HG03175 (cell line): ENCODE results near the gene FAM181A.
A peak's percentile ranks its signal among the peaks of the same experiment; 100 is the strongest.

Experiments used
- ATAC-seq: cut with Tn5 transposase; IDR thresholded peaks from one replicate; pipeline ENCODE4 v1.9.1; 2021; ENCODE audit warnings: mild to moderate bottlenecking, moderate library complexity; ENCODE audit not compliant: unreplicated experiment

The FAM181A gene

DNA sequence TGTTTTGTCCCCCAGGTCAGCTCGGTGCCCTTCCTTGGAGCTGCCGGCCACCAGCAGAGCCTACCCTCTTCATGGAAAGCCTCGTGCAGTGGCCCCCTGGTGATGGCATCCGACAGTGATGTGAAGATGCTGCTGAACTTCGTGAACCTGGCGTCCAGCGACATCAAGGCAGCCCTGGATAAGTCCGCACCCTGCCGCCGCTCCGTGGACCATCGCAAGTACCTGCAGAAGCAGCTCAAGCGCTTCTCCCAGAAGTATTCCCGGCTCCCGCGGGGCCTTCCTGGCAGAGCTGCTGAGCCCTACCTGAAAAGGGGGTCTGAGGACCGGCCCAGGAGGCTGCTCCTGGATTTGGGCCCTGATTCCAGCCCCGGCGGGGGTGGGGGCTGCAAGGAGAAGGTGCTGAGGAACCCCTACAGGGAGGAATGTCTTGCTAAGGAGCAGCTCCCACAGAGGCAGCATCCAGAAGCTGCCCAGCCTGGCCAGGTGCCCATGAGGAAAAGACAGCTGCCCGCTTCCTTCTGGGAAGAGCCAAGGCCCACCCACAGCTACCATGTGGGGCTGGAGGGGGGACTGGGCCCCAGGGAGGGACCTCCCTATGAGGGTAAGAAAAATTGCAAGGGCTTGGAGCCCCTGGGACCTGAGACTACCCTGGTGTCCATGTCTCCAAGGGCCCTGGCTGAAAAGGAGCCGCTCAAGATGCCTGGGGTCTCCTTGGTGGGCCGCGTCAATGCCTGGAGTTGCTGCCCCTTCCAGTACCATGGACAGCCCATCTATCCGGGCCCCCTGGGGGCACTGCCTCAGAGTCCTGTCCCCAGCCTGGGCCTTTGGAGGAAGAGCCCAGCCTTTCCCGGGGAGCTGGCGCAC is 1.3 kb downstream of the FAM181A start:
- ATAC-seq, result no peak

GRCh38 chr14:93929048-93929535 is 1.9 kb downstream of the FAM181A start:
- no peak for ATAC-seq

DNA sequence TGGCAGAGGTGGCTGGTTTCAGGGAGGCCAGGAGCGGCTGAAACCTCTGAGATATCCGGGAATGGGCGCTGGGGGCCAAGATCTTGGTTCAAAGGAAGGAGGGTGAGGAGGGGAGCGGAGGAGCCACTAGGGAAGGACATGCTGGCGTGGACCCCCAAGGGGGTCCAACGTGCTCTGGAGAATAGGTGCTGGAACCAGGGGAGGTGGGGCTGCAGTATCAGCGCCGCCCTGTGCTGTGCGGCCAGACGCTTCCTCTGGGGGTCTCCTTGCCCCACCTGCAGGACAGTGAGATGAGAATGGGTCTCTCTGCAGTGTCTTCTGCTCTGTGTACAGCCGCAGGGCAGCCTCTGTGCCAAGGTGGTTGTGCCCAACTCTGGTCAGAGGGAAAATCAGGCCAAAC is 2.5 kb downstream of the FAM181A start:
- ATAC-seq, result no peak

DNA sequence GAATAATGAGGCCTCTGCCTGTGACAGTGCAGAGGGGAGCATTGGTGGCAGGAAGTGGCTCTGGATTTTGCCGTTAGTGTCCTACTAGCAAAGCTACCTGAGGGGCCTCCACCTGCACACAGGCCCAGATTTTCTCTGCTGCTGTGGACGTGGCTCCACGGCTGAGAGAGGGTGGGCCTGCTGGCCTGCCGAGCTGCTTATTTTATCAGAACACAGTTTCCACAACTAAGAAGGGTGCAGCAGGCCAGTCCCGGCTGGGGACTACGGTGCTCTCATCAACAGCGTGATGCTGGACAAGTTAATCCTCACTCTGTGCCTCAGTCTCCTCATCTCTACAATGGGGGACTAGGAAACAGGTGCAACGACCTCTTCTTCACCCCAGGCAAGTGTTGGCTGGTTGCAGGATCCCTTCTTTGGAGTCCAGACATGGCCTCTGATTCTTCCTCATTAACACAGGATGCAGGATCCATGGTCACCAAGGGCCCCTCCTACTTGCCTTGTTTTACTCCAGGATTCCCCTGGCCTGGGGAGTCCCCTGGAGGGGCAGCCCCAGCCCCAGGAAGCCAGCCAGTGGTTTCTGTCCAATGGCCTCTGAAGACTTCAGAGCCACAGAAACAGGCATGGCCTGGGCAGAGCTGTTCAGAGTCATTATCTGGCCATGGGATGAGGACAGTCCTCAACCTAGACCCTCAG is 3.3 kb downstream of the FAM181A start:
- no peak for ATAC-seq

DNA sequence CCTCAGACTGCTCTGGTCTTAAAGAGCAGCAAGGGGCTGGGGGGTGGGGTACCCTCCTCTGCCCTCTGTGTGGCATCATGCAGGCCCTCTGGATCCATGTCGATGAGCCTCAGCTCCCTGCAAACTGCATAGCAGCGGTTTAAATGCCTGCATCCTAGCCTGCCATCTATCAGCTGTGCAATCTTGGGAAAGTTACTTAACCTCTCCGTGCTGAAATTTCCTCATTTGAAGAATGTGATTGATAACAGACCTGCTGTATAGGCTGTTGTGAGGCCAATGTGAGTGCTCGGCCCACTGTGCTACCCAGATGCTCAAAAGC is 3.8 kb downstream of the FAM181A start:
- no peak for ATAC-seq

- no peak for ATAC-seq
Observed at GRCh38 chr14:93932642-93933041, 5.5 kb downstream of the FAM181A start.

DNA sequence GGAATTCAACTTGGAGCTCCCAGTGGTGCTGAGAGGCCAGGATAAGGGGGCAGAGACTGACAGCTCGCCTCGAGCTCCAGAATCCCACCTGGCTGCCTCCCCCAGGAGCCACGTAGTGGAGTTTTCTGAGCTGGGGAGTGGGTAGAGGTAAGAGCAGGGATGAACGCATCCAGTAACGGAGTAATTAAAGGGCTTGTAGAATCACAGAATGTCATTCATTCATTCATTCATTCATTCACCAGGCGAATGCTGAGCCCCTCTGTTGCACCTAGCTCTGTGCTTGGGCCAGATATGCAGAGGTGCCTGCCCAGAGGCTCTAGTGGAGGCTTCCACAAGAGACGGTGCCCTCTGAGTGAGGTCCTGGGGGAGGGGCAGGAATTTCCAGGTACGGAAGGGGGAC is 8.1 kb downstream of the FAM181A start:
- no peak for ATAC-seq

DNA sequence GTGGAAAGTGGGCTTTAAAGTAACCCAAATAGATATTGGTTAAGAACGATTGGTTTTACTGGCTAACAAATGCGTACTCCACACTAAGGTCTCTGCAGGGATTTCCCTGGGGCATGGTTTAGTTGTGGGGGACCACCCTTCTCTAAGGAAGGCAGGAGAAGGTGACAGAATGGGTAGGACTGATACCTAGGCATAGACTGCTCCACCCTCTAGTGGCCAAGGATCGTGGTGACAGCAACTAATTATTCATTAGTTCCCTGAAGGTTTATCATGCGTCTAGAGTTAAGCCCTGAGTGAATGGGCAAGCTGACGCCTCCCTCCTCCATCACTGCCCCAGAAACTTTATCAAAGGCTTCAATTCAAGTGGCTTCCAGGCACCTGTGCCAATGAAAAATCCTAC is 9.1 kb downstream of the FAM181A start:
- ATAC-seq, result peak; percentile 33

- no peak for ATAC-seq
Observed at GRCh38 chr14:93936926-93937325, 9.8 kb downstream of the FAM181A start.

DNA sequence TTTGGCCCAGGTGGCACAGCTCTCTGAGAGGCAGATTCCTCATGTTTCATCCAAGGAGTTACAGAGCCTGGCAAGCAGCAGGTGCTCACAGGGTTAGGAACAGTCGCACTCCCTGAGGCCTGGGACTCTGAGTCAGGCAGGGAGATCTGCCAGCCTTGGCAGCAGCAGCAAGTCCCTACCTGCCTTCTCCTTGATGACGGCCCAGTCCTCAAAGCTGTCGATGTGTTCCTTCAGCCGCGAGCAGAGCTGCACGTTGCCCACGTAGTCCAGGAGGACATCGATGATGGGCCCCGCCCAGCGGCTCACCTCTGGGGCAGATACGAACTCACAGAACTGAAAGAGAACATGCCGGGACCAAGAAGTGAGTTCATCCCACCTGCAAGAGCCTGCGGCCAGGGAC is 10.4 kb downstream of the FAM181A start:
- ATAC-seq, result no peak

- no peak for ATAC-seq
Observed at GRCh38 chr14:93938751-93939303, 11.7 kb downstream of the FAM181A start.

- peak; percentile 87 for ATAC-seq
Observed at GRCh38 chr14:93939304-93940229, 12.4 kb downstream of the FAM181A start.

GRCh38 chr14:93940437-93940836 is 13.3 kb downstream of the FAM181A start:
- no peak for ATAC-seq

GRCh38 chr14:93941293-93941910 is 14.3 kb downstream of the FAM181A start:
- no peak for ATAC-seq

DNA sequence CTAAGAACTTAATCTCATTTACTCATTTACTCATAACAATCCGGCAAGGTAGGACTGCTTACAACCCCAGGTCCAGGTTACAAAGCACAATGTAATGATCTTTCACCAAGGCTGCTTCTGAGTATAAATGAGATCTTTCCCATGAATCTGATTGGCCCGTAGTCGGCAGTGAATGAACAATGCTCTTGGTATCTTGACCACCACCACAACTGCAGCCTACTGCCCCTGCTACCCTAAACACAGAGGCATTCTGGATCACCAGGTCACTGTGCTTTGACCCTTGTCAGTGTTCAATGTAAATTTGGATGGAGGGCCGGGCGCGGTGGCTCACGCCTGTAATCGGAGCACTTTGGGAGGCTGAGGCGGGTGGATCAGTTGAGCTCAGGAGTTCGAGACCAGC is 15.9 kb downstream of the FAM181A start:
- ATAC-seq, result no peak

GRCh38 chr14:93943930-93944329 is 16.8 kb downstream of the FAM181A start:
- no peak for ATAC-seq

DNA sequence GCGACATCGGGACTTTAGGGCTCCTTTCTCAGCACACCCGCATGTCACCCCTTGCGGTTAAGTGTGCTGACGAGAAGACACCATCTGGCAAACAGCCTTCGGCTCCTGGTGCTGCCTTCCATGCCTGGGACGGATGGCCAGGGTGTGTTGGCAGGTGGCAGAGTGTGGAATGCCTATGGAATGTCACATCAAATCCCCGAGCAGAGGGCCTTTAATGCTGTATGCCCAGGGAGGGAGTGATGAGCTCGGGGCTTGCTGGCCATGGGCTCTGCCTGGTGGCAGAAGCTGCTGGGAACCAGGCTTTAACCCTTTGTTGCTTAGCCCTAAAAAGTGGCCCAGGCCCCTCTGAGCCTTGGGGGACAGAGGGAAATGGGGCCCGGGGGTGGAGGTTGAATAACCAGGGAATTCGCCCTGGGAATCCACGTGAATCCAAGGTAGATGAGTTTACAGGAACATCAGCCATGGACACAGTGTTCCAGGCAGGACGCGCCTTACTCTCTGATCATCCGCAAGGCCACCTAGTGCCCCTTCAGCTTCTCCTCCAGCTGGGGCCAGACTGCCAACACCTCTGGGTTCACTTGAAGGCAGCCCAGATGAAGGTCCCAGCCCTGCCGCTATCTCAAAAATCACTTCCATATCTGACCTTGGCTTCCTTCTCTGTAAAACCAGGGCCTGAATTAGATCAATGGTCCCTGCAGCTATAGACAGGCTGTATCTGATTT is 17.4 kb downstream of the FAM181A start:
- ATAC-seq, result no peak

- ATAC-seq, result no peak
Observed at GRCh38 chr14:93945070-93945399, 17.9 kb downstream of the FAM181A start.

GRCh38 chr14:93946104-93946503 is 19.0 kb downstream of the FAM181A start:
- ATAC-seq, result no peak

DNA sequence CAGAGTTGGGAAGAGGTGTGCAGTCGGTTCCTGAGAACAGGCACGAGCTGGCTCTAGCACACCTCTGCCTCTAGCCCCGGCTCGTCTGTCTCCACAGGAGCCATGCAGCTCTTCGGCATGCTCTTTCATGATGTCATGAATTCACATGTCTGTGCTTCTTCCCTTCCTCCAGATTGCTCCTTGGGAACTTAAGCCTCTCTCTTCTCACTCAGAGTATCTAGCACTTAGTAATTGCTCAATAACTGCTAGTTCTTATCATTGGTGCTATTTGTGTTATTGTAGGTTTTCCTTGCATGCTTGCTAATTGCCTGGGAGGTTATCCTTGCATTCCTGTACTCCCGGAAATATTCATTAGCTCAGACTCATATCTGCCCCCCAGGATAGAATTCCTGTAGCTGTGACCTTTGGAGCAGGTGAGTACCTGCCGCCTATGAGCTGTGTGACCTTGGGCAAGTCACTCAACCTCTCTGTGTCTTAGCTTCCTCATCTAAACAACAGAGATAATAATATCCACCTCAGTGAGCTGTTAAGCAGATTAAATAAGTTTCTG is 19.5 kb downstream of the FAM181A start:
- ATAC-seq, result no peak
